Naive B cell (primary cell): Measurements from ENCODE around the gene TUT1. TPM values are rescaled to one million over a fixed set of nuclear protein-coding genes. Genes with fewer than 3 reads are reported as not detected.
A peak's percentile ranks its signal among the peaks of the same experiment; 100 is the strongest.
"Not testable (repeated sequence)": the region's sequence is repeated elsewhere in the genome, so short reads cannot be mapped to it uniquely, and the experiment has no call there.

Source experiments
- ATAC-seq, 2 donors: fragments of 150-1000 bp; cut with Tn5 transposase; 2 replicates each; pipeline ENCODE4 v1.10.0; 2021; ENCODE audit warnings: low read depth in 2 of 2, mild to moderate bottlenecking in 2 of 2, moderate library complexity in 2 of 2
- DNase-seq: peaks from one replicate; pipeline ENCODE4 v3.0.0; 2022
- H3K27ac Mint-ChIP-seq, 6 donors: one replicate each; pipeline ENCODE4 v1.8.0; 2020 to 2022; ENCODE audit warnings: mild to moderate bottlenecking in 6 of 6, mixed read lengths in 6 of 6, moderate library complexity in 5 of 6, inconsistent platforms in 2 of 6
- H3K27me3 Mint-ChIP-seq, 3 donors: one replicate each; pipeline ENCODE4 v1.8.0; 2021 to 2022; ENCODE audit warnings: mixed read lengths in 3 of 3, mild to moderate bottlenecking in 1 of 3
- H3K36me3 Mint-ChIP-seq, 2 donors: one replicate each; pipeline ENCODE4 v1.8.0; 2020 to 2022; ENCODE audit warnings: mixed read lengths in 2 of 2, inconsistent platforms in 1 of 2, mild to moderate bottlenecking in 1 of 2
- H3K4me1 Mint-ChIP-seq, 3 donors: one replicate each; pipeline ENCODE4 v1.8.0; 2020 to 2022; ENCODE audit warnings: mixed read lengths in 3 of 3, inconsistent platforms in 1 of 3, mild to moderate bottlenecking in 1 of 3, moderate library complexity in 1 of 3
- H3K4me3 Mint-ChIP-seq, 8 donors: one replicate each; pipeline ENCODE4 v1.8.0; 2020 to 2022; ENCODE audit warnings: mild to moderate bottlenecking in 8 of 8, mixed read lengths in 8 of 8, moderate library complexity in 8 of 8, inconsistent platforms in 2 of 8
- H3K9me3 Mint-ChIP-seq, 7 donors: one replicate each; pipeline ENCODE4 v1.8.0; 2020 to 2022; ENCODE audit warnings: mixed read lengths in 7 of 7, mild to moderate bottlenecking in 5 of 7, inconsistent platforms in 2 of 7, moderate library complexity in 1 of 7
- polyA plus RNA-seq, 6 donors: library from polyadenylated mRNA; unstranded; fragments of 300-500 nt; fragmentation: Illumina TruSeq; gene quantifications; one replicate each; pipeline ENCODE4 v1.2.3, GENCODE V29; 2021; ENCODE audit warnings: low read depth in 6 of 6

Gene TUT1, protein sequence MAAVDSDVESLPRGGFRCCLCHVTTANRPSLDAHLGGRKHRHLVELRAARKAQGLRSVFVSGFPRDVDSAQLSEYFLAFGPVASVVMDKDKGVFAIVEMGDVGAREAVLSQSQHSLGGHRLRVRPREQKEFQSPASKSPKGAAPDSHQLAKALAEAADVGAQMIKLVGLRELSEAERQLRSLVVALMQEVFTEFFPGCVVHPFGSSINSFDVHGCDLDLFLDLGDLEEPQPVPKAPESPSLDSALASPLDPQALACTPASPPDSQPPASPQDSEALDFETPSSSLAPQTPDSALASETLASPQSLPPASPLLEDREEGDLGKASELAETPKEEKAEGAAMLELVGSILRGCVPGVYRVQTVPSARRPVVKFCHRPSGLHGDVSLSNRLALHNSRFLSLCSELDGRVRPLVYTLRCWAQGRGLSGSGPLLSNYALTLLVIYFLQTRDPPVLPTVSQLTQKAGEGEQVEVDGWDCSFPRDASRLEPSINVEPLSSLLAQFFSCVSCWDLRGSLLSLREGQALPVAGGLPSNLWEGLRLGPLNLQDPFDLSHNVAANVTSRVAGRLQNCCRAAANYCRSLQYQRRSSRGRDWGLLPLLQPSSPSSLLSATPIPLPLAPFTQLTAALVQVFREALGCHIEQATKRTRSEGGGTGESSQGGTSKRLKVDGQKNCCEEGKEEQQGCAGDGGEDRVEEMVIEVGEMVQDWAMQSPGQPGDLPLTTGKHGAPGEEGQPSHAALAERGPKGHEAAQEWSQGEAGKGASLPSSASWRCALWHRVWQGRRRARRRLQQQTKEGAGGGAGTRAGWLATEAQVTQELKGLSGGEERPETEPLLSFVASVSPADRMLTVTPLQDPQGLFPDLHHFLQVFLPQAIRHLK
- polyA plus RNA-seq: 10 to 100 TPM; 12.7 to 20.8 (median 16.2) TPM

DNA sequence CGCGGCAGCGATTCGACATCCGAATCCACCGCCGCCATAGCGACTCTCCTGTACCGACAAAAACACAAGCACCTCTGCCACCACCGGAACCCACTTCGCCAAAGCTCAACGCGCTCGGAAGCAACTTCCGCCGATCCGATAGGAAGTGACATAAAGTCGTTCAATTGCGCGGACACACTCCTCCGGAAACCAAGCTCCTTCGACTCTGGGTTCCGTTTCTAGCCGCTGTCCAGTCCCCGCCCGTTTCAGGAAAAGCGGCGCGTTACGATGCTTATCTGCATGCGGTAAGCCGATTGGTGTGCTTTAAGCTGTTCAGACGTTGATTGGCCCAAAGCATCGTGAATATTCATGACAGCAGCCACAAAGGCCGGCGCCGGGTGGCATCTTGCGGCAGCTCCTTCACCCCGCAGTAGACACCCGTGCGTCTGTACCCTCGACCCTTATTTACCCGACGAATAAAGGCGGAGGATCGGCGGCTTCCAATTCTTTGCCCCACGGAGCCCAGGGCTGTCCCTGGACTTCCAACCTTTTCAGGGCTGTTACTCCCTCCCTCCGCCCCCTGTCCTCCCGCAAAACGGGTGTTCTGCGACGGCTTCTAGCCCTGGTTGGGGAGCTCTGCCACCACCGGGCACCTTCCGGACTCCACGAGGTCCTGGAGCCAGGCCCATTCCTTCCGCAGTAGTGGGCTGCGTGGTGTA, at the start of gene TUT1:
TSS of gene TUT1 (minus strand) at position 76 of the 698 bp plus-strand sequence. CDS start at position 38, 38 bp downstream.
- peaks cover 8 to 24% of the 10 kb centered on the region in 2 donors for H3K36me3 Mint-ChIP-seq
- H3K27me3 Mint-ChIP-seq: no peaks in the 10 kb centered on the region

DNA sequence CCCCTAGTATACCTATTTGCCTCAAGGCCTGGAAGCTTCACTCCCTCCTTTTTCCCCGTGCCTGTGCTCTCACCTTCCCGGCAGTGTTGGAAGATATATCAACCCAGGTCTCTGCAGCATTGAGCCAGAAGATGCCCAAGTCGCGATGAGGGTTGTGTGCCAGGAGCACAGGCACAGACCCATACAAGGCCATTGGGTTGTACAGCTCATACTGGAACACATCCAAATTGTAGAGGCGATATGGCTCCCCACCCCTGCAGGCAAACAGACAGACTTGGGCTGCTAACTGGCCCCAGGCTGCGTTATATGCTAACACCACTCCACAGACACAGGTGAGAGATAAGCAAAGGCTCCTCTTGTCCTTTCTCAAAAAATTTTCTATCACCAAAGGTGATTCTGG, 41.2 kb upstream of the TUT1 start:
- Mint-ChIP-seq H3K27me3 (no peaks in the 10 kb centered on the region), H3K36me3 (peaks cover 20 to 25% of the 10 kb centered on the region in 2 donors), H3K9me3 (no peaks in the 10 kb centered on the region), H3K27ac (peak overlapping the region in 2 of 6 donors; percentile 46 to 72), H3K4me3 (peak overlapping the region in 1 of 8 donors; percentile 33), H3K4me1 (peaks cover 1 to 18% (median 15%) of the 10 kb centered on the region in 3 donors)
- no peak for DNase-seq
- no peak for ATAC-seq

More for the DNA sequence above, at the start of gene TUT1:
- H3K4me1 Mint-ChIP-seq: peaks cover 15 to 46% (median 26%) of the 10 kb centered on the region in 3 donors
- H3K27ac Mint-ChIP-seq: peak within 1 kb of the TSS; percentile 67 to 99 (median 98)
- DNase-seq (peak; percentile 96), ATAC-seq (peak; percentile 85 to 89)
- H3K9me3 Mint-ChIP-seq: no peaks in the 10 kb centered on the region
- peak within 1 kb of the TSS; percentile 88 to 99 (median 94) for H3K4me3 Mint-ChIP-seq

DNA sequence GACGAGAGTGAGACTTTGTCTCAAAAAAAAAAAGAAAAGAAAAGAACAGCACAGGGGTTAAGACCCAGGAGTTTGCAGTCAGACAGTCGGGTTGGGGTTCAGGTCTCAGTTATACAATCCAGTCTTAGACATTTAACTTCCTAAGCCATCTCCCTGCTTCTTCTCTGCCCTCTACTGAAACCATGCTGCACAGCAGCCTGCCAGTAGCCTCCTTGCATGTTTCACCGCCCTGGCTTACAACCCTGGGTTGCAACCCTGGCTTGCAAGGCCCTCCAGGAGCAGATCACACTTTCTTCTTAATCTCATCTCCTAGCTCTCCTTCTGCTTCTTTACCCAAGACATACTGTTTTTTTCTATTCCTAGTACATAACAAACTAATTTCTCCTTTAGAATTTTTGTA, 36.4 kb upstream of the TUT1 start:
- Mint-ChIP-seq H3K27me3 (no peaks in the 10 kb centered on the region), H3K4me1 (peaks cover 0 to 8% (median 7%) of the 10 kb centered on the region in 3 donors), H3K9me3 (no peaks in the 10 kb centered on the region), H3K36me3 (peaks cover 12 to 42% of the 10 kb centered on the region in 2 donors), H3K27ac (peak overlapping the region in 2 of 6 donors; percentile 22 to 26), H3K4me3 (no peak overlapping the region)
- ATAC-seq (no peak), DNase-seq (no peak)

DNA sequence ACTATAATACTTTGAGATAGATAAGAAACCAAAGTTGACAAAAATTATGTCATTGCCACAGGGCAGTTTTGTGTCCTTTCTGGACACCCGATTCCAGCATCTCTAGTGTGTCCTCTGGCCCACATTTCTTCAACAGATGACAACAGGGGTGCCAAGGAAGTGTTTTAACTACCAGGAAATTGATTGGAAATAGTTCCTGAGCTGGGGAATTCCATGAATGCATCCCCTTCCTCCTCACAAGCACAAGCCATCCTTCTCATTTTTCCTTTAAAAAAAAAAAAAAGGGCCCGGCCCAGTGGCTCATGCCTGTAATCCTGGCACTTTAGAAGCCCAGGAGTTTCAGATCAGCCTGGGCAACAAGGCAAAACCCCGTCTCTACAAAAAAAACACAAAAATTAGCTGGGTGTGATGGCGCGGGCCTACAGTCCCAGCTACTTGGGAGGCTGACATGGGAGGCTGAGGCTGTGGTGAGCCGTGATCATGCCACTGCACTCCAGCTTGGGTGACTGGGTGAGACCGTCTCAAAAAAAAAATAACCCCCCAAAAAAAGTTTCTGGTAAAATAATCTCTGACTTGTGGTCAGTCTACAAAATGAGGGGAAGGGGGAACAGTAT, 31.3 kb upstream of the TUT1 start:
- DNase-seq: no peak
- H3K4me1 Mint-ChIP-seq: peaks cover 19 to 31% (median 20%) of the 10 kb centered on the region in 3 donors
- H3K27me3 Mint-ChIP-seq: no peaks in the 10 kb centered on the region
- peaks cover 0 to 25% of the 10 kb centered on the region in 2 donors for H3K36me3 Mint-ChIP-seq
- H3K4me3 Mint-ChIP-seq: peak overlapping the region in 7 of 8 donors; percentile 91 to 97 (median 92)
- no peak for ATAC-seq
- no peaks in the 10 kb centered on the region for H3K9me3 Mint-ChIP-seq
- H3K27ac Mint-ChIP-seq: peak overlapping the region; percentile 97 to 100 (median 98)

DNA sequence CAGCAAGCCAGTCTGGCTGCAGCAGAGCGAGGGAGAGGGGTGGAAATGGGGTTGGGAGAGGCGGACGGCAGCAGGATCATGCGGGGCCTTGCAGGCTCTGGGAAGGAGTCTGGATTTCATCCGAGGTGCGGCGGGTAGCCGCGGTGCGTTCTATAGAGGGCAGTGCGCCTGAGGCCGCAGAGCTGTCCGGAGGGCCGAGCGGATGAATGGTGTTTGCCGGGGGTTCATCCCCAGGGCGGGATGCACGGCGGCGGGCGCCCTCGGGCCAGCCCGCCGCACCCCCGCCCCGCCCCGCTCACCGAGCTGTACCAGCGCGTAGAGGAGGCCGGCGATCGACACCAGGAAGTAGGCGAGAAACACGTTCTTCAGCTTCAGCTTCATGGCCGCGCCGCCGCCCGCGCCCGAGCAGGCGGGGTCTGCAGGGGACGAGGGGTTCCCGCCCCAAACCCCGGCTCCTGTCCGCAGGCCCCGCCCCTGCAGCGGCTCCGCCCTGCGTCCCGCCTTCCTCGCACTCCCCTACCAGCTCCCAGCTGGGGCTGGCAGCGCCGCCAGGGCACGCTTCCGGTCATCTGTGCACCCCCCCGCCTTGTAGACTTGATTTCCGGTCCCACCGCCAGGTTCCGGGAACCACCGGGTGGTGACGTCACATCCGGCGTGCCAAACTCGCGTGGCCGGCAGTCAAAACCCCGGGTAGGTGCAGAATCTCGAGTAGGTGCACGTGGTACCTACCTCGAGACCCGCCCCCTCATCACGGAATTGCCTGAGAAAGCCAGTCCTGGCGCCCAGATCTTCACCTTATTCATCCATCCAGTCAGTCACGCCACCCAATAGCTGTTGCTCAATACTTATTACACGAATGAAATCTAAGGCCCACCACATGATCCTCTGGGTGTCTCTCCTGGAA, 30.5 kb upstream of the TUT1 start, which contains the start of gene B3GAT3:
TSS of gene B3GAT3 (minus strand) at position 420 of the 904 bp plus-strand sequence. CDS start at position 381, 39 bp downstream.
- H3K36me3 Mint-ChIP-seq: peaks cover 0 to 20% of the 10 kb centered on the region in 2 donors
- peak; percentile 98 for DNase-seq
- no peaks in the 10 kb centered on the region for H3K27me3 Mint-ChIP-seq
- H3K4me3 Mint-ChIP-seq: peak within 1 kb of the TSS; percentile 91 to 98 (median 95)
- H3K9me3 Mint-ChIP-seq: no peaks in the 10 kb centered on the region
- peak; percentile 85 to 86 for ATAC-seq
- peak within 1 kb of the TSS; percentile 98 to 100 (median 98) for H3K27ac Mint-ChIP-seq
- peaks cover 19 to 31% (median 20%) of the 10 kb centered on the region in 3 donors for H3K4me1 Mint-ChIP-seq

DNA sequence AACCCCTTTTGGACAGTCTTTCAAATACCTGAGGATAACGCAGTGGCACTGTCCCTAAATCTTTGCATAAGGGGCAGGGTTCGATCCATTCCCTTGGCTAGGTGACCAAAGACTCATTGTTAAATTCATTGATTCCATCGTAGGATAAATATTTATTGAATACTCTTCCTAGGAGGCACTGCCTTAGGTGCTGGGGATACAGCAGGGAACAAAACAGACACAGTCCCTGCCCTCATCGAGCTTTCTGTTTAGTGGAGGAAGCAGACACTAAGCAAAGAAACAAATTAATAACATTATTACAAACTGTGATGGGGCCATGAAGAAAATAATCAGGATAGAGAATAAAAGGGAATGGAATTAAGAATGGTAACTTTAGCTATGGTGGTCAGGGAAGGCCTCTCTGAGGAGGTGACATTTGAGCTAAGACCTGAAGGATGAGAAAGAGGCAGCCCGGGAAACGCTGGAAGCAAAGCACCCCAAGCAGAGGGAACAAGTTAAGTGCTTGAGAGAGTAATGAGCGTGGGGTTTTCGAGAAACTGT, 29.8 kb upstream of the TUT1 start:
- H3K4me3 Mint-ChIP-seq: peak overlapping the region; percentile 91 to 98 (median 95)
- H3K9me3 Mint-ChIP-seq: no peaks in the 10 kb centered on the region
- H3K36me3 Mint-ChIP-seq: peaks cover 0 to 14% of the 10 kb centered on the region in 2 donors
- no peak for ATAC-seq
- no peak for DNase-seq
- peak overlapping the region; percentile 94 to 99 (median 98) for H3K27ac Mint-ChIP-seq
- no peaks in the 10 kb centered on the region for H3K27me3 Mint-ChIP-seq
- H3K4me1 Mint-ChIP-seq: peaks cover 19 to 31% (median 20%) of the 10 kb centered on the region in 3 donors

DNA sequence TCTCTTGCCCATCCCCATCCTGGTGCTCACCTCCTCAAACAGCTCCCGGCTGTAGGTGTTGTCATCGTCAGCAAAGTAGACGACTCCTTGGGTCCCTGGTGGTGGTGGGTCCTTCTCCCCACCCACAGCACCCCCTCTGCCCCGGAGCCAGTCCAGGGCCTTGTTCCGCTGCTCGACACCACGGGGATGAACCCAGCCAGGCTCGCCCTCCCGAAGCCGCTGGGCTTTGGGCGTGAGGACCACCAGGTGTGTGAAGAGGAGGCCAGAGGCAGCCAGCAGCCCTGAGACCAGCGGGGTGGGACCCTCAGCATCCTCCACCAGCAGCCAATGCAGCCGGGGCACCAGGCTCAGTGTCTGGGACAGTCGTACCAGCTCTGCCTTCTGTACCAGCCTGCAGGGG, 25.6 kb upstream of the TUT1 start:
- peaks cover 24 to 32% (median 30%) of the 10 kb centered on the region in 3 donors for H3K4me1 Mint-ChIP-seq
- ATAC-seq: not testable (repeated sequence)
- H3K27ac Mint-ChIP-seq: peak overlapping the region in 1 of 6 donors; percentile 66

DNA sequence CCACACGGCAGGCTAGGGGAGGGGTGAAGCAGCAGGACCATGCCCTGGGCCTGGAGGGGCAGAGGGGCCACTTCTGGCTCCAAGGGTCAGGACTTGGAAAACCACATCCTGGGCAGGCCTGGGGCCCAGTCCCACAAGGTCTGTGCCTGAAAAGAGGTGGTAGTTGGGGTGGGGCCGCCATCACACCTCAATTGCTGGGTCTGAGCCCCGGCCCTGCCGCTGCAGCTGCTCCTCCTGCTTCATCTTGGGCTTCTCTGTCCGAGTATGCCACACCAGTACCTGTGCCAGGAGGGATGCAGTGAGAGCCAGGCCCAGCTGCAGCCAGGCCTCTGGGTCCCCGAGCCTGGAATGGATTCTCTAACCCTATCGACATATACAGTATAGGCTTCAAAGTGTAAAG, 24.2 kb upstream of the TUT1 start:
- peak overlapping the region in 1 of 6 donors; percentile 96 for H3K27ac Mint-ChIP-seq
- no peaks in the 10 kb centered on the region for H3K27me3 Mint-ChIP-seq
- DNase-seq (no peak), ATAC-seq (no peak)
- peak overlapping the region in 1 of 8 donors; percentile 15 for H3K4me3 Mint-ChIP-seq
- H3K36me3 Mint-ChIP-seq: no peaks in the 10 kb centered on the region
- H3K4me1 Mint-ChIP-seq: peaks cover 21 to 34% (median 31%) of the 10 kb centered on the region in 3 donors
- H3K9me3 Mint-ChIP-seq: peaks cover 0 to 2% (median 0%) of the 10 kb centered on the region in 7 donors

More for the DNA sequence above, 25.6 kb upstream of the TUT1 start:
- not testable (repeated sequence) for H3K9me3 Mint-ChIP-seq, H3K4me3 Mint-ChIP-seq, H3K36me3 Mint-ChIP-seq, DNase-seq, H3K27me3 Mint-ChIP-seq

DNA sequence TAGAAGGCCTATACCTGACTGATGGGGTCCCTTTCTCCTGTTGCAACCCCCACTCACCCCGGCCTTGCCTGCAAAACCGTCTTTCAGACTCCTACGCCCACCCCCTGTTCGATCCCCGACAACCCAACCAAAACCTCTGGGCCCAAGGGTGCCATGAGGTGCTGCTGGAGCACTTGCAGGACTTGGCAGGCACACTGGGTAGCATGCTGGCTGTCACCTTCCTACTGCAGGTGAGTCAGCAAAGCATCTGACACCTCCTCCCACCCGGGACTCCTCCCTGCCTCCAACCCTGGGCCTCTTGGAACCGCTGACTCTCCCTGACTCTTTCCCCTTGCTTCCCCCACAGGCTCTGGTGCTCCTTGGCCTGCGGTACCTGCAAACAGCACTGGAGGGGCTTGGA, 23.0 kb upstream of the TUT1 start:
- ATAC-seq (no peak), DNase-seq (no peak)
- H3K36me3 Mint-ChIP-seq: no peaks in the 10 kb centered on the region
- H3K9me3 Mint-ChIP-seq: peaks cover 0 to 2% (median 0%) of the 10 kb centered on the region in 7 donors
- H3K27ac Mint-ChIP-seq: peak overlapping the region in 3 of 6 donors; percentile 9 to 96 (median 94)
- H3K4me3 Mint-ChIP-seq: peak overlapping the region in 3 of 8 donors; percentile 71 to 85 (median 82)
- H3K27me3 Mint-ChIP-seq: no peaks in the 10 kb centered on the region
- H3K4me1 Mint-ChIP-seq: peaks cover 21 to 32% (median 29%) of the 10 kb centered on the region in 3 donors

DNA sequence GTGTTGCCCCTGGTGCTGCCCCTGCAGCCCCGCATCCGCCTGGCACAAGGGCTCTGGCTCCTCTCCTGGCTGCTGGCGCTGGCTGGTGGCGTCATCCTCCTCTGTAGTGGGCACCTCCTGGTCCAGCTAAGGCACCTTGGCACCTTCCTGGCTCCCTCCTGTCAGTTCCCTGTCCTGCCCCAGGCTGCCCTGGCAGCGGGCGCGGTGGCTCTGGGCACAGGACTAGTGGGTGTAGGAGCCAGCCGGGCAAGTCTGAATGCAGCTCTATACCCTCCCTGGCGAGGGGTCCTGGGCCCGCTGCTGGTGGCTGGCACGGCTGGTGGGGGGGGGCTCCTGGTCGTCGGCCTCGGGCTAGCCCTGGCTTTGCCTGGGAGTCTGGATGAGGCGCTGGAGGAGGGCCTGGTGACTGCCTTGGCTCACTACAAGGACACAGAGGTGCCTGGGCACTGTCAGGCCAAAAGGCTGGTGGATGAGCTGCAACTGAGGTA, 22.0 kb upstream of the TUT1 start:
- H3K4me3 Mint-ChIP-seq: peak overlapping the region in 5 of 8 donors; percentile 23 to 85 (median 57)
- DNase-seq (no peak), ATAC-seq (no peak)
- no peaks in the 10 kb centered on the region for H3K36me3 Mint-ChIP-seq
- H3K4me1 Mint-ChIP-seq: peaks cover 26 to 39% (median 31%) of the 10 kb centered on the region in 3 donors
- no peaks in the 10 kb centered on the region for H3K27me3 Mint-ChIP-seq
- peaks cover 0 to 2% (median 0%) of the 10 kb centered on the region in 7 donors for H3K9me3 Mint-ChIP-seq
- H3K27ac Mint-ChIP-seq: peak overlapping the region; percentile 61 to 96 (median 90)
